ENCODE measurements around the gene CORO2B.

Gene CORO2B

GRCh38 chr15:68574046-68574445 lies 4.7 kb upstream of the CORO2B start:
- DNase-seq (ENCODE audit: low read depth in 3 of 3) = no peak

GRCh38 chr15:68574629-68575028 lies 4.2 kb upstream of the CORO2B start:
- DNase-seq (ENCODE audit: low read depth in 3 of 3) = no peak

- no peak for DNase-seq (ENCODE audit: low read depth in 3 of 3)
These were observed 2.4 kb upstream of the CORO2B start for GRCh38 chr15:68576235-68576892.

- DNase-seq (ENCODE audit: low read depth in 3 of 3) = no peak
These were observed 416 bp upstream of the CORO2B start for GRCh38 chr15:68578175-68578979.

- no peak for DNase-seq (ENCODE audit: low read depth in 3 of 3)
These were observed 1.5 kb downstream of the CORO2B start for GRCh38 chr15:68580026-68580882.

DNA sequence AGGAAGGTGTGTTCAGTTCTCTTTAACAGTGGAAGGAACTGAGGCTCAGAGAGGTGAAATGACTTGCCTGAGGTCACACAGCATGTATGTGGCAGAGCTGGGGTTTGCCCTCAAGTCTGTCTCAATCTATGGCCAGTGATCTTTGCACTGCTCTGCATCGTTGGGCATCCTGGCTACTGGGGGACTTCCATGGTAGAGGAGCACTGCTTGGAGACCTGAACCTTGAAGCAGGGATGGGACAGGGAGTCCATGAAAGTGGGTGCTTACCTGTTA lies 2.0 kb downstream of the CORO2B start:
- DNase-seq (ENCODE audit: low read depth in 3 of 3) = no peak

DNA sequence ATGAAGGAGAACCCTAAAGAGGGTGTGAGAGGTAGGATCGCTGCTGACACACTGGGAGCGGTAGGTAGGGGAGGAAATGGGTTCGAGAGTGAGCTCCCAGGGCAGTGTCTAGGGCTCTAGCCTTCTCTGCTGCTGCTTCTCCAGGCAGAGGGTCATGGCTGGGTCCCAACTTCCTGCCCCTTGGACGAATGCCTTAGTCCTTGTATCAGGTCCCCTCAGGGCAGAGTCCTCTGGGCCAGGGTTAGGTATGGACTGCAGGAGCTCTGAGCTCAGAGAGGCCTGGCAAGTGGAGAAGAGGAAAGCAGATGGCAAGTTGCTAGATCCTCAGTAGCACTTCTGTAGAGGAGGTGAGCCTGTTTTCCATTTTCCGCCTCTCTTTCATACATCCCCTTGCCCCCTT lies 2.9 kb downstream of the CORO2B start:
- DNase-seq (ENCODE audit: low read depth in 3 of 3) = no peak

DNA sequence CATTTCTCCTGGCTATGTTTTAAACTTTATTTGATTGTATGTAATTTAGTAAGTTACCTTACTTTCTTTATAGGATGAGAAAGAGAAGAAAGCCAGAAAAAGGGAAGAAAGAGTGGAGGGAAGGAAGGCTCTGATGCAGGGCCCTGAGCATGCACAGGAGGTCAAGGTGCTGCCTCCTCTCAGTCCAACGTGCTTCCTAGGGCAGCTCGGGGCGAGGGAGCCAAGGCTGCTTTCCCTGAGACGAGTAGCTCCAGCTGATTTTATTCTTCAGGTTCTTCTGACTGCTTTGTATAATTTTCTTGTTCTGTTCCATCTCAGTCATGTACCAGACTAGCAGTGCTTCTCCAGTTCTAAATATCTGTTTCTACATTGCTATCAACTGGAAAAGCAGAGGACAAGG lies 3.4 kb downstream of the CORO2B start:
- DNase-seq (ENCODE audit: low read depth in 3 of 3) = no peak

DNA sequence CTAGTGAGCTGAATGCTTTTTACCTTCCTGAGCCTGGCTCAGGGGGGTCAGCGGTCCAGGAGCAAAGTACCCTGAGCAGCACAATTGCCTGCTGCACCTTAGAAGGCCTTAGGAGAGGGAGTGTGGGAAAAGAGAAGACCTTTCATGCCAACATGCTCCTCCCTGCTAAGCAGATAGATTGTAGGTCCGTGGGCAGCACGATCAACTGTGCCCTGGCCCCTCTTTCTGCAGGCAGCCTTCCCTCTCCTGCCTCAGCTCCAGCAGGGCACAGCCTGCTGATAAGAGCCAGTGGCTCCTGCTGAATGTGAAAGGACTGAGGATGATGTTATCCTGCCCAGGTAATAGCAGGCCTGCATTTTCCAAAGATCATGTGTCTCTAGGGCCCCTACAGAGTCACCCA lies 4.1 kb downstream of the CORO2B start:
- no peak for DNase-seq (ENCODE audit: low read depth in 3 of 3)

DNA sequence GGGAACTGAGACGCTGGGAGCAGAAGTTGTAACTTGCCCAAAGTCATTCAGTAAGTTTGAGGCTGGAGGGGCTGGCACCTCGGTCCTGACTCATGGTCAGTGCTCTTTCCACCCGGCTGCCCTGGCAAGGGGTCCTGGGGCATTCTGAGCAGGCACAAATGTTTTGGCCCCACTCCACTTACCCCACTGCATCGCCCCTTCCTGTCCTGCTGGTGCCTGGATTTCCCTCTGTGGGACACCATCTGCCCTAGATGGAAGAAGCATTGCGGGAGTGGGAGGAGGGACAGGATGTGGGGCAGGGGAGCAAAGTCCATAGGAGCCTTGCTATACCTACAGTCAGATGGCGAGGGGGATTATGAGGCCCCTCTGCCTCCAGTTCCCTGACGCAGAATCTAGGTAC lies 4.5 kb downstream of the CORO2B start:
- no peak for DNase-seq (ENCODE audit: low read depth in 3 of 3)

DNA sequence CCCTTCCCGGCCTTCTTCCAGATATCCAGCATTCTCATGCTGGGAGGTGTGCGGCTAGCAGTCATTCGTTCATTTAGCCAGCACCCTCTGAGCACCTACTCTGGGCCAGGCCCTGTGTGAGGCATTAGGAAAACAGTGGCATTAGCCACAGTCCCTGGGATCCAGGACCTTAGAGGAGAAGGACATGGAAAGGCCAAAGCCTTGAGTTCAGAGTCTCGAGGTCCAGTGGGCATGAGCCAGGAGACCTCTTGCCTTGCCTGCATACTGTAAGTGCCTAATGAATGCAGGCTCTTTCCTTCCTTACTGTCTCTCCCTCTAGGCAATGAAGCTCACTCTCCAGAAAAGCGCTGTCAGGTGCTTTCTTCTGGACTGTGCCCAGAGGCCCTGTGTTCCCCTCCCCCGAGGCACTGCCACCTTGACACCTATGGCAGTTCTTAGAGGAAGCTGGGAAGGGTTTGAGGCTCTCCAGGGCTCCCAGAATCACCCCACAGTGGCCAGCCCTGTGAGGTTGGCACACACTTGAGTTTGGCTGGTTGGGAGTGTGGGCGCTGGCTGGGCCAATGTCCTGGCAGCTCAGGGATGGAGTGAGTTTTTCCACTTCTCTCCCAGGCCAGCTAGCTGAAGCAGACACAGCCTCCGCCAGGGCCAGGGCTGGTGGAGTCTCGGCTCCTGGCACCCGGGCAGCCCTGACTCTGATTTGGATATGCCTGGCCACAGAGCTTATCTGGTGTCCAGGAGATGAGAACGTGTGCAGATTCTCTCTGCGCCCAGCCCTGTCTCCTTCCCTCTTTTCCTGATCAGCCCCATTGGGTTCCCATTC lies 5.4 kb downstream of the CORO2B start:
- DNase-seq (ENCODE audit: low read depth in 3 of 3) = no peak

GRCh38 chr15:68584756-68585573 lies 6.2 kb downstream of the CORO2B start:
- no peak for DNase-seq (ENCODE audit: low read depth in 3 of 3)

GRCh38 chr15:68585574-68586273 lies 6.9 kb downstream of the CORO2B start:
- no peak for DNase-seq (ENCODE audit: low read depth in 3 of 3)

DNA sequence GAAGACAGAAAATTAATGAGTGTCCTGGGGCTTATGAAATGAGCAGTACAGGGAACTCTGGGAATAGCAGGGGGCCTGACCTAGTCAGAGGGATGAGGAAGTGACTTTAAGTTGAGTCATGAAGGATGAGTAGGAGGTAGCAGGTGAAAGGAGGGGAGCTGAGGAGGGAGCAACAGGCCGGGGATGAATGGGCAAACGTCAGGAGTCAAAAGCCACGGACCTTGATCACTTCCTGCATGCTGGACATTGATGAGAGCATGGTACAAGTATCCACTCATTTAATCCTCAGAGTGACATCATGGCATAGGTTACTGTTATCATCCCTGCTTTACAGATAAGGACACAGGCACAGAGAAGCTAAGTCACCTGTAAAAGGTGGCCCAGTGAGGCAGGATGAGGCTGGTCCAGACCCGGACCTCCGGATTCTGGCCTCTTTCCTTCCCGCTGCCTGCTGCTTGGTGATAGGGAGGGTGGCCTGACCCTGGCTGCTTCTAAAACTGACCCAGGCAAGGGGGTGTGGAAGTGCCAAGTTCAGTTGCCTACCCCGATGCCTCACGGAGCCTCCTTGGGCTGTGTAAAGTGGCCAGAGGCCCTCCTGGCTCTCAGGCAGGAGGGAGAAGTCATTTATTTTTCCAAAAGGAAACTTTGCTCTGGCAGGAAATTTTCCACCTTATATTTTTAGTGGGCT lies 7.6 kb downstream of the CORO2B start:
- no peak for DNase-seq (ENCODE audit: low read depth in 3 of 3)

GRCh38 chr15:68587769-68588385 lies 9.1 kb downstream of the CORO2B start:
- DNase-seq (ENCODE audit: low read depth in 3 of 3) = no peak

- no peak for DNase-seq (ENCODE audit: low read depth in 3 of 3)
These were observed 10.3 kb downstream of the CORO2B start for GRCh38 chr15:68589053-68589452.

GRCh38 chr15:68589783-68590710 lies 11.3 kb downstream of the CORO2B start:
- DNase-seq (ENCODE audit: low read depth in 3 of 3) = no peak

GRCh38 chr15:68590721-68591389 lies 12.1 kb downstream of the CORO2B start:
- DNase-seq (ENCODE audit: low read depth in 3 of 3) = no peak
